HT-29 (cell line): ENCODE data around the gene RAE1. TPM values are rescaled to one million over a fixed set of nuclear protein-coding genes. Genes with fewer than 3 reads are reported as not detected.

Experiments
- DNase-seq: peaks from one replicate; pipeline ENCODE4 v3.0.0-alpha.2; 2015; ENCODE audit warnings: low spot score
- total RNA-seq: library from RNA; depleted of rRNA; stranded (reverse); fragments of >200 nt; shearing (Covaris generic); gene quantifications from 2 replicates; pipeline ENCODE4 v1.2.3, GENCODE V29; 2014

Gene RAE1
- total RNA-seq, 1 experiment from 2014 or later, result 67.9 TPM

DNA sequence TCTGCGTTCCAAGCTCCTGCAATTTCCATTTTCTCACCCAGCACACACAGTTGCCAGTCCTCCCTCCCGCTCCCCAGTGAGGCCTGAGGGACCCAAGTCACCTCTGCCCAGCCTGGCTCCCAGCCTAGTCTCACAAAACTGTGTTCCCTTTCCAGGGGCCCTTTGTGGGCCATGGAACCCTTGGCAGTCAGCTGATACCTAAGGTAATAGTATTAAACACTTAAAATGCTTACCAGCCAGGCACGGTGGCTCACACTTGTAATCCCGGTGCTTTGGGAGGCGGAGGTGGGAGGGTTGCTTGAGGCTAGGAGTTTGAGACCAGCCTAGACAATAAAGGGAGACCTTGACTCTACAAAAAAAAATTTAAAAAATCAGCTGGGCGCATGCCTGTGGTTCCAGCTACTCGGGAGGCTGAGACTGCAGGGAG, 36.9 kb downstream of the RAE1 start:
- DNase-seq, result no peak

DNA sequence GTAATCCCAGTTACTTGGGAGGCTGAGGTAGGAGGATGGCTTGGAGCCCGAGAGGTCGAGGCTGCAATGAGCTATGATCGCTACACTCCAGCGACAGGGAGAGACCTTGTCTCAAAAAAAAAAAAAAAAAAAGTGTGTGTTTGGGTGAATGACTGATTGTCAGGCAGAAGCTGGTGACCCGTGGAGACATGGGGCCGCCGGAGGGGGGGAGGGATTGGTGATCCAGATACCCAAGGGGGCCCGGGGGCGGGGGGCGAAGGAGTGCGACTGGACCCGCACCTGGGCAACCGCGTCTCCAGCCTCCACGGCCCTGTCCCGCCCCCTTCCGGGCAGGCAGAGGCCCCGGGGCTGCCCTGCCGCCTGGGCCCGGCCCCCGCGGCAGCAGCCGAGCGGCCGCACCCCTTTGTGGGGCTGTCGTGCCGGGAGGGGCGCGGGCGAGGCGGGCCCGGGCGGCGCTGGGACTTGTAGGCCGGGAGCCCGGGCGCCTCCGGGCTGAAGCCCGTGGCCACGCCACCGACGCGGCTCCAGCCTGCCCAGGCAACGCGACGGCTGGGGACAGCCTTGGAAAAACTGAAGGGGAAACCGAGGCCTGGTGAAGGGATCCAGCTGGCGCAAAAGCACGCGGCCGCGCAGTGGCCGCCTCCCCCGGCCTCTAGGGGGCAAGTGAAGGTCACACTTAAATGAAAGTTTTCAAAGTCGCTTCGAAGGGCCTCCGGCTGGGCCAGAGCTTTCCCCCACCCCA, 38.1 kb downstream of the RAE1 start:
- DNase-seq, result peak; percentile 90

DNA sequence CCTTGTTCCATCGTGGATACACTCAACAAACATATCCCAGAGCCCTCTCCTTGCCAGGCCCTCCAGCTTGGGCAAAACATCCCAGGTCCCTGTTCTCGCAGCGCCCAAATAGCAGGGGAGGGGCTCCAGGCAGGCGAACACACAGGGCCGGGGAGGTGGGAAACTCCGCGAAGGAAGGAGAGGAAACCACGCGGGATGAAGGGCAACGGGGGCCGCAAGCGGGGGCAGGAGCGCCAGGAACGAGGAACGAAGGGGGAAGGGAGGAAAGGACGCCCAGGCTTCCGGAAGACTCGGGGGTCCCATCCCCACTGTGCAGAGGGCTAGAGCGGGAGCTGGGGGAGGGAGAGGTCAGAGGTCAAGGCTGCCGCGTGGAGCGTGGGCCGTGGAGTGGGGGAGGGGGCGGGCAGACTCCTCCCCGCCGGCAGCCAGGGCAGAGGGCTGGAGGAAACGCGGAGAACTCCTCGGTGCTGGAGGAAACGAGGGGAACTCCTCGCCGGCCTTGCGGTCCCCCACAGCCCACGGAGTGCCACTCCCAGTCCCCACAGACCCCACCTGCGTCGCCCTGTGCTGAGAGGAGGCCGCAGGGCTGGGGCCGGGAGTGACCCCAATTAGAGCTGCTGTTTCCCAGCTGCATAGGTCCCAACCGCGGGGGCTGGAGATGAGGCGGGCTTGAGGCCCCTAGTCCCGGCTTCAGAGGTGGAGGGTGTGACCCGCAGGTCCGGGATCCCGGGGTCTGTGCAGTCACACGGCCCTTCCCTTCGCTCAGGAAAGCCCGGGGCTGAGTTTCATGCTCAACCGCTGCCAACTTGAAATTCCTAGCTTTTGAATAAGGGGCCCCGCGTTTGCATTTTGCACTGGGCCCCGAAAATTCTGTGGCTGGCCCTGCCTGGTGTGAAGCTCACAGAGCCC, 38.9 kb downstream of the RAE1 start:
- DNase-seq, result no peak

DNA sequence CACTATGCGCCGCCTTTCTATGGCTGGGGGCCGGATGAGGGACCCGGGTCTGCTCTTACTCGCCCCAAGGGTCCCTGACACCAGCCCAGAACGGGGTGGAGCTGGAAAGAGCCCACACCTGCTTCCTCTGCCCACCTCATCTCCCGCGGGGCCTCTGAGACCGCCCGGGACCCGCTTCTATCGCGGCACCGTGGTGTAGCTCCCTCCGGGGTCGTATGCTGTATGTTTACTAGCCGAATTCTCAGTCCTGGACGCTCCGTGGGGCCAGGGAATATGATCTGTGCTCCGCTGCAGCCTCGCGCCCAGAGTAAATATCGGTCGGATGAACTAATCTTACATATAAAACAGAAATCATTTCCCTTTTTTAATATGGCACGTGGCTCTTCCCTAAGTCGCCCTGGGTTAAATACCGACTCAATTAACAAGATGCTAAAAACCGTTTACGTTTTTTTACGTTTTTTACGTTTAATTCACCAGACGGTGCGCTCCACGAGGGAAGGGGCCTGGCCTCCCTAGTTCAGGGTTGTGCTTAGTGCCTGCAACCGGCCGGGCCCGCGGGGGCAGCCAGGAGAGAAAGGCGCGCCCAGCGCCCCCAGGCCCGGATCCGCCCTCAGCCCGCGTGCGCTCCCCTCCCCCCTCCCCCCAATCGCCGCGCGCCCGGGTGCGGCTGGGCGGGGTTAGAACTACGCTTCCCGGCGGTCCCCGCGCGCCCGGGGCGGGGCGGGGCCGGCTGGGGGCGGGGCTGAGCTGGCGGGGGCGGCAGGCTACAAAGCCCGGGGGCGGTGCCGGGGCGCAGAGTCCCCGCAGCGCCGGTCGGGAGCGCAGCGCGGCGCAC, 39.8 kb downstream of the RAE1 start, which contains the start of gene RBM38:
TSS of gene RBM38 (plus strand) at position 793 of the 835 bp plus-strand sequence. CDS start 186 bp downstream, outside the sequence.
- DNase-seq, result peak; percentile 74

DNA sequence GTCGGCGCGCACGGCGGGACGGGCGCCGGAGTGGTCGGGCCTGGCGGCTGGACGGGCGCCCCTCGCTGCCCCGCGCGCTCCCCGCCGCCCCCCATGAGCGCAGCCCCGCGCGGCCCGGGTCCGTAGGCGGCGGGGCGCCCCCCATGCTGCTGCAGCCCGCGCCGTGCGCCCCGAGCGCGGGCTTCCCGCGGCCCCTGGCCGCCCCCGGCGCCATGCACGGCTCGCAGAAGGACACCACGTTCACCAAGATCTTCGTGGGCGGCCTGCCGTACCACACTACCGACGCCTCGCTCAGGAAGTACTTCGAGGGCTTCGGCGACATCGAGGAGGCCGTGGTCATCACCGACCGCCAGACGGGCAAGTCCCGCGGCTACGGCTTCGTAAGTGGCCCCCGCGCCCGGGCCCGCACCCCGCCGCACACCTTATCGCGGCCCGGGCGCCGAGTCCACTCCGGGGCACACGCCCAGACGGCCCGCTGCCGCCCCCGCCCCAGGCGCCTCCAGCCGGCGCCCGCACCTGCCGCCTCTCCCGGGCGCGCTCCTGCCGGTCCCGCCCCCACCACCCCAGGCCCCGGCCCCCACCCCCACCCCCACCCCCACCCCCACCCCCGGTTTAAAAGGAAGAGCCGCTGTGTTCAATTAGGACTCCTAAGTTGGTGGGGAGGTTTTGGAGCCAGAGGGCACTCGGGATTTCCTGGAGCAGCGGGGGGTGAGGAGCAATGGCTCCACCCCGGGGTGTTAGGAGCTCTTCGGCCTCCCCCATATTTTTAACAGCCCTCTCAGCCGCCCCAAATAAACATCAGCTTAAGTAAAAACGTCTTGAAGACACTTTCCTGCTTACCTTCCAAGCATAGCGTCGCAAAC, 40.6 kb downstream of the RAE1 start:
- no peak for DNase-seq

DNA sequence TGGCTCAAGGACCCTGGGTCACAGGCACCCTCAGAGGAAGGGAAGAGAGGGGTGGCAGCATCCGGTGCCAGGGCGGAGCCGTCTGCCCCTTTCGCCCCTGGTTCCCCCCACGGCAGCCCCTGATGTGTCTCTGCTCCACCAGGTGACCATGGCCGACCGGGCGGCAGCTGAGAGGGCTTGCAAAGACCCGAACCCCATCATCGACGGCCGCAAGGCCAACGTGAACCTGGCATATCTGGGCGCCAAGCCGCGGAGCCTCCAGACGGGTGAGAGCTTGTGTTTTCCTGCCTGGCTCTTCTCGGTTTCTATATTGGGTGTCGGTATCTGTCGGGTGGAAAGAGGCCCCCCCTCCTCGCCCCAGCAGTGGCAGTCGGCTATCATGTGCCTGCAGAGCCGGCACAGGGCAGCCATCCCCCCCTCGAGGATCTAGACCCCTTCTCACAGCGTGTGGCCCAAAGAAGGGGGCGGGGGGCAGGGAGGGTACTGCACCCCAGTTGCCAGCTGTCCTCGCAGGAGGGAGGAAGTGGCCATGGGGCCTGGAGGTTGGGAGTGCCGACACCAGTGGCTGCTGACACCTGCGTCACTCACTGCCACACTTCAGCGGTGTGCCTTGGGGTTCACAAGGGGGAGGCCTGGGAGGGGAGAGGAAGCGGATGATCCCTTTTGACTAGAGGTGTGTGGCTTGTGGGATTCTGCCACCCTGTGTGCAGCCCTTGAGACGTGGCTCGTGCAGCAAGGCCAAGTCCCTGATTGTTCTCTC, 41.6 kb downstream of the RAE1 start:
- DNase-seq, result peak; percentile 38

DNA sequence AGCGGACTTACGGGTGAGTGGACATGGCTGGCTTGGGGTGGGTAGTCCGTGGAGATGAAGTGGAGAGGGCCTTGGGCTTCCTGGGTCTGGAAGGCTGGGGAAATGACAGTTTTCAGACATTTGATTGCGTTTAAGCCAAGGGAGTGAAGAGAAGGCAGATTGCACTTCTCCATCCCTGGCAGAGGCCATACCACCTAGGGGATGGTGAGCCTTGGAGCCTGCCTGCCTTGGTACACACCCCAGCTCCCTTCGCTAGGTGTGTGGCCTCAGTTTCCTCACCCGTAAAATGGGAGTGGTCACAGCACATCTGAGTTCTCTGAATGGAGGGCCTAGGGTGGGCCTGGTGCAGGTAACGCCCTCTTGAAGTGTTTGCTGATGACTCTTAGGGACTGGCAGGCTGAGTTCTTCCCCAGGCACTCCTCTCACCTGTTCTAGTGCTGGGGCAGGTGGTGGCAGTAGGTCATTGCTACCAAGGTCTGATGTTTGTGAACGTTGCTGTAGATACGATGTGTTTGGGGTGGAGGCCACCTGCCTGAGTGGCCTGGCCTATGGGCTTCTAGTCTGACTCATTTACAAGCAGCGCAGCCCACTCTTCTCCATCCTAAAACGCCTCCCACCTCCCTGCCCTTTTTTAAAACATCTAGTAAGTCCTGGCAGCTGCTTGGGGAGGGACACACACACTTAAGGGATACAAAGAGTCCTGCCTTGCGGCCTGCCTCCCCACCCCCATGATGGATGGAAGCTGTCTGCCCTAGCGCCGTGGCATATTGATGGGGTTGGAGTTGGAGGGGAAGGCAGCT, 42.5 kb downstream of the RAE1 start:
- DNase-seq, result peak; percentile 94

DNA sequence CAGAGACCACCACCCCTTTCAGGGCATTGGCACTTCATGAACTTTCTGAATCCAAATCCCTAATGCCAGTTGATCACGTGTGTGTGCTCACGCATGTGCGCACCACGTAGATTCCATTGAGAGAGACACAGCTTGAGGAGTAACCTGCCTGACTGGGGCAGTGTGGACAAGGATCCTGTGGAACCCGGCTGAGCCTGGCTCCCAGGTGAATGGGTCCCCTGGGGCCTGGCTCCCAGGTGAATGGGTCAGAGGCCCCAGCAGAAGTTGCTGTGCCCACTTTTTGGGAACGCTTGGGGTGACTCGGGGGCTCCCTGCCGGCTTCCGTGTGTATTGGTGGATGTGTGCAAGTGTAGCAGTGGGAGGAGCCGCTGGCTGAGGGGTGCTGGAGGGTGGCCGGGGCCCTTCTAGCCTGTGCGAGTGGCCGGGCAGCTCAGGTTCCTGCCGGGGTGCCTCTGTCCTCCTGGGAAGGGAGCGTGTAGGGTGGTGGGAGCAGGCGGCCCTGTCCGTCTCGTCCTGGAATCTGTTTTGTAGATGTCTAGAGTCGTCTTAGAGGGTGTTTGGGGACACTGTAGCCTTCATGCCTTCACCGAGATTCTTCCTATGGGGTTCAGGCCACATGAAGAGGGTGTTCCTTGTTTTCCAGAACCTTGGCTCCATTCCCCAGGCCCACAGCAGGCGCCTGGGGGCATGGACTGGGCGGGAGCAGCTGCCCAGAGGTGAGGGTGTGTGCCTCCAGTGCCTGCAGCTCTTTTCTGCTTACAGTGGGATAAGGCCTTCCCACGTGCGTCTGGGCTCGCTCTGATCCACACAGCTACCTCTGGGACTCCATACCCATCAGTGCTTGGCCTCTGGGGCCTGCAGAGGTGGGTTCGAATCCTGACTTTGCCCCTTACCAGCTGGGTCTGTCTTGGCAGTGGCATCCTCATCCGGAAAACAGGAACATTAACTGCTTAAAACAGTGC, 43.3 kb downstream of the RAE1 start:
- DNase-seq, result no peak

DNA sequence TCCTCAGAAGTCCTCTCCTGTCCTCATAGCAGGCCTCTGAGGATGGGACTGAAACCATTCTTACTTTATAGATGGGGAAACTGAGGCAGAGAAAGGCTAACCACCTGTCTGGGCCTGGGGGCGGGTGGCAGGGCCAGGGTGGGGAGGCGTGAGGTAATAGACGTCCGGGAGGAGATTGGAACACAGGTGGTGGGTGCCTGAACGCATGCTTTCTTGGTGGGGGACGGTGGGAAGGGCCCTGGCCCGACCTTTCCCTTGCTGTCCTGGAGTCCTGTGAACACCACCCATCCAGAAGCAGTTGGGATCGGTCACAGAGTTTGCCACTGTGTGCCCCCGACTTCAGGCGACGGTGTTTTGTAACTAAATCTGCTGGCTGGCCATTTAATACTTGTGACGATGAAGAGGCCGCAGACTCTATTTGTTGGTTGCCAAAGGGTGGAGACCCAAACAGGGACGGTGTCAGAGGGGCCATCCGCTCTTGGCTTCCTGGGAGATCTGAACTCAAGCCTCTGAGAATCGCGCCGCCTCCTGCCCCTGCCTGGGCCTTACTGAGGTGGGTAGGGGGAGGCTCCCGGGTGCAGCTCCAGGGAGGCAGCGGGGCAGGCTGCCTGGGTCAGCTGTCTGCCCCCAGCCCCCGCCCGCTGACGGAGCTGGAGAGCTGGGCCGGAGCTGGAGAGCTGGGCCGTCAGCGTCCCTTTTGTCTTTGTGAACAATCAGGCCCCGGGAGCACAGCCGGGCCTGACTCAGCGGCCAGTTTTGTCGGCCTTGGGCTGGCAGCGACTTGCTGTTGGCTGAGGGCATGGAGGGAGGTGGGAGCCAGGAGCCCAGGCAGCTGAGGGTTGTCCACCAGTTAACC, 44.3 kb downstream of the RAE1 start:
- no peak for DNase-seq

DNA sequence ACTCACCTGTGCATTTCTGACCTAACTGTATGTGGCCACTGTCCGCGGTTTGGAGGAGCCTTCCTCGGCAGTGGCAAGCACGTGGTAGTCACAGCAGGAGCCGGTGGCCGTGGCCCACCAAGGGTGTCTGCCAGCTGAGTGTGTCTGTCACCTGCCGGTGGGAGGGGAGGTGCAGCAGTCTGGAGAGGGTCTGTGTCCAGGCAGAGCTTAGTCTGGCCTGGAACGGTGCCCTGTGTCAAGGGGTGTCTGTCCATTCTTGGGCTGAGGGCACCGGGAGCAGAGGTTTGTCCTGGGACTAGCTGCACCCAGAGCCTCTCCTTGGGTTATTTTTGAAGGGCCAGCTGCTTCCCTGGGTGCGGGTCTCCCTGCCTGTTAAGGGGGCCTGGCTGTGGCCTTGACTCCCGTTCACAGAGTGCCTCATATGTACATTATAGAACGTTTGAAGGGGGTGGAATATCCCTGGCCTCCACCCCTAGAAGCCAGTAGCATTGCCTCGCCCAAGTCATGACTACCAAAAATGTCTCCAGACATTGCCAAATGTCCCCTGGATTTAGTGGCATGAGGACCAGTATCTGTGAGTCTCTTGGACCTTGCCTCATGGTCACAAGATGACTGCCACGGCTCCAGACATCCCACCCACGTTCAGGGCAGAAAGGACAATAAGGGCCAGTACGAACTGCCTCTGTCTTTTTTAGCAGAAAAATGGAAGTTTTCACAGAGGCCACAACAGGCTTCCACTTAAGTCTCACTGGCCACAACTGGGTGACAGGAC, 45.3 kb downstream of the RAE1 start:
- DNase-seq, result no peak

DNA sequence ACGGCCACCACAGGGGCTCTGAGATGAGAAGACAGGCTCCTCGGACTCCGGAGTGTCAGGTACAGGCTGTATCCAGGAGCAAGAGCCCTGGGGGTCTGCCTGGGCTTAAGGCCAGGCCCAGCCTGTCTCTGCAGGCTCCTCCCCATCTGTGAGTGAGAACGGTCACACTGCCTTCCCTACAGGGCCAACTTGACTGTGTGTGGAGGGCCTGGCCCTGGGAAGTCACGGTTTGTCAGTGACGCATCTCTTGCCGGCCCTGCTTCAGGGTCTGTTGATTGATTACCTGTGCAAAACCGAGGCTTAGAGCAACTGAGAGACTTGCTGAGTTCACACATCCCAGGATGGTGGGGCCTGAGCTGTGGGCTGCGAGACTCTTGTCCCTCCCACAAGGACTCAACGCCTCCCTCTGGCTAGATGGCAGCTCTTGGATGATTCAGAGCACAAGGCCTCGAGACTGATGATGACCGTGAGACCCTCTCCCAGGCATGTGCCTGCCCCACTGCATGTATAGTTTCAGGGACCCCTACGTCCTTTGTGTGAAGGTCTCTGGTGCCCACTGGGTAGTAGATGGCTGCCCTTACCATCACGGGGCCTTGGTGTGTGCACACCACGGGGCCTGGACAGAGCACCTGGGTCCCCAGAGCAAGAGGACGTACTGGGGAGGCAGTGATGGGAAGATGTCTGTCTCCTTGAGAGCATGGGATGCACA, 46.1 kb downstream of the RAE1 start:
- DNase-seq, result no peak

DNA sequence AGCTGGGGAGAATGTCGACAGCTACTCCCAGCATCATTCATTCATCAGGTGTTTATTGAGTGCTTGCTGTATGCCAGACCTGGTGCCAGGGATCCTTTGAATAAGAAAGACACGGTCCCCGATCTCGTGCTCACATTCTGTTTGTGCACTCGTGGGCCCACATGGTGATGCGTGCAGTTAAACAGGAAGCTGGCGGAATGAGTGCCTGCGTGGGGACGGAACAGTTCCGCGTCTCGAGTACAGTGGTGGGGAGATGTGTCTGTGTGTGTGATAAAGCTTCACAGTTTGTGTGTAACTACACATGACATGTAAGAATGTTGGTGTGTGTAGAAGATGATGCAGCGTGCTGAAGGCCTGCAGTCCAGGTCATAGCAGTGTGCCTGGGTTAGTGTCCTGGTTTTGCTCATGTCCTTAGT, 46.6 kb downstream of the RAE1 start:
- DNase-seq, result no peak

DNA sequence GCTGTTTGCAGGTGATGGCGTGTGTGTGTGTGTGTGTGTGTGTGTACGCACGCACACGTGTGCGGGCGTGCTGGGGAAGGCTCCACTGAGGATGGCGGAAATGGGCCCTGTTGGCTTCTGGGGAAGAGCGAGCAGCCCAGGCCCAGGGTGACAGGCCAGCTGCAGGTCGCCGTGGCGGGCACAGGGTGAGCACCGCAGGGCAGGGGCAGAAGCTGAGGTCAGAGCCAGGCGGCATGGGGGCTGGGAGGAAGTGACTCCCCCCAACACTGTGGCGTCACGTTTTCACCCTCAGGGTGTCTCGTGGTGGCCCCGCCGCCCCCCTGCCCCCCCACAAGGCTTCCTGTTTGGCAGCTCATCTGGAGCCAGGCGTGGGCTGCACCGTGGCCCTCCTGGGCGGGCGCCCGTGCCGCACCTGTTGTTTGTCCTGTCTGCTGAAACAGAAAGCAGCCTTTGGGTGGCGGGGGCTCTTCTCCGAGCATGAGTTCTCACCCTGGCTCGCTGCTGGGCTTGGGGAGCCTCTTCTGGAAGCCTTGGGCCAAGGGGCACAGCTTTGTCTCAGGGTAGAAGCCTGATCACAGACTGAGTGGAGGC, 47.3 kb downstream of the RAE1 start:
- no peak for DNase-seq

DNA sequence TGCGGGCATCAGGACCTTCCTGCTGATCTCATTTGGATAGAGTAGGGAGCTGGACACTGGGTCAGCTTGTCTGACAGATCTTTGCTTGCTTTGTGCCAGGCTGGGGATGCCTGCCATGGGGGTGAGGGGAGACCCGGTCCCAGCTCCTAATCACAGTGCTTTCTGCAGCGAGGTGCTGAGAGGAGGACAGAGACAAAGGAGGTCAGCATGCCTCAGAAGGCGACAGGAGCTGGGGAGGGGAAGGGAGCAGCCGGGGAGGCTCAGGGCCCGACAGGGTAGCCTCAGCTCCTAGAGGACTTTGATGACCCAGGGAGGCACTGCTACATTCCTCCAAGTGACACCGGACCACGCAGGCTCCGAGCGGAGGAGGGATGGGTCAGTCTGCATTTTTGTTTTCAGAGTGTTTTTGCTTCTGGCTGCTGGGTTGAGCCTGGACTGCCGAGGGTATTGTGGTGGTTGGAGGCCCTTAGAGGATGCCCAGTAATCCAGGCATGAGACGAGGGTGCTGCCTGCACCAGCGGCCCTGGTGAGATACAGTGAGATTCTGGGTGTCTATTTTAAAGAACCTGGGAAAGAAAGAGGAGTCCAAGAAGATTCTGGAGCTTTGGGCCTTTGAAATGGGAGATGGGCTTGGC, 48.0 kb downstream of the RAE1 start:
- no peak for DNase-seq
